GM12801 (cell line): Measurements from ENCODE around the gene ADARB1.

Source experiments
- TF ChIP-seq, protein P1 (sequence below): IDR thresholded peaks from one replicate; pipeline ENCODE4 v1.5.1; 2011; ENCODE audit warnings: control low read depth; ENCODE audit not compliant: insufficient read length; ENCODE audit errors: extremely low read depth

ADARB1 gene

DNA sequence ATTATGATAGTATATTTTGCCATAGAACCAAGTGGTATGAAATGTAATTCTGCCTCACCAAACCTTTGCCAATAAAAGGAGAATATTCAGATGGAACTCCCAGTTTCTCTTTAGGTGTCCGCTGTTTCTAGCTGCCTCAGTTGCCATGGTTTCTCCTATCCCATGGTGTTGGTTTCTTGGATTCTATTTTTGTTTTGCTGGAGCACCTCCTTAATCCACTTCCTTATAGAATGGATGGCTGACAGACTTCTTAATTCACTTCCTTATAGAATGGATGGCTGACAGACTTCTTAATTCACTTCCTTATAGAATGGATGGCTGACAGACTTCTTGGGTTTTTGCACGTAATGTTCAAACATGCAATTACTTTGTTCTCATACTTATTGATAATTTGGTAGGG, 43.7 kb downstream of the ADARB1 start:
- TF ChIP-seq, protein P1, sequence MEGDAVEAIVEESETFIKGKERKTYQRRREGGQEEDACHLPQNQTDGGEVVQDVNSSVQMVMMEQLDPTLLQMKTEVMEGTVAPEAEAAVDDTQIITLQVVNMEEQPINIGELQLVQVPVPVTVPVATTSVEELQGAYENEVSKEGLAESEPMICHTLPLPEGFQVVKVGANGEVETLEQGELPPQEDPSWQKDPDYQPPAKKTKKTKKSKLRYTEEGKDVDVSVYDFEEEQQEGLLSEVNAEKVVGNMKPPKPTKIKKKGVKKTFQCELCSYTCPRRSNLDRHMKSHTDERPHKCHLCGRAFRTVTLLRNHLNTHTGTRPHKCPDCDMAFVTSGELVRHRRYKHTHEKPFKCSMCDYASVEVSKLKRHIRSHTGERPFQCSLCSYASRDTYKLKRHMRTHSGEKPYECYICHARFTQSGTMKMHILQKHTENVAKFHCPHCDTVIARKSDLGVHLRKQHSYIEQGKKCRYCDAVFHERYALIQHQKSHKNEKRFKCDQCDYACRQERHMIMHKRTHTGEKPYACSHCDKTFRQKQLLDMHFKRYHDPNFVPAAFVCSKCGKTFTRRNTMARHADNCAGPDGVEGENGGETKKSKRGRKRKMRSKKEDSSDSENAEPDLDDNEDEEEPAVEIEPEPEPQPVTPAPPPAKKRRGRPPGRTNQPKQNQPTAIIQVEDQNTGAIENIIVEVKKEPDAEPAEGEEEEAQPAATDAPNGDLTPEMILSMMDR: no peak

DNA sequence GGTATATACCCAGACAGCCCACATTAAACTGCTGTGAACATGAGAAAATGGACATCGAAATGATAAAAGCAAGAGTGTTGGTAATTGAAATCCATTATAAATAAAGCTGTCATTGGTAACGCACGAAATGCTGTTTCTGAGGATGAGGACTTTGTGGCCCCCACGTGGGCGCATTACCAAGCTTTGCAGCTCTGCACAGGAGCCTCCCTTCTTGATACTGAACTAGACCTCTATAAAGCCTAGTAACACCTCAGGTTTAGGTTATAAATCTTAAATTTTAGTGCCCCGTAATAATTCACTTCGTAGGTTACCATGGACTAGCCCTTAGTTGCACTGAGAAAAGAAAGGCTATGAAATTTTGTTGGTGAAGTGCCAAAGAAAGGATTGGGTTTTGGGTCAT, 45.4 kb downstream of the ADARB1 start:
- TF ChIP-seq, protein P1: no peak

DNA sequence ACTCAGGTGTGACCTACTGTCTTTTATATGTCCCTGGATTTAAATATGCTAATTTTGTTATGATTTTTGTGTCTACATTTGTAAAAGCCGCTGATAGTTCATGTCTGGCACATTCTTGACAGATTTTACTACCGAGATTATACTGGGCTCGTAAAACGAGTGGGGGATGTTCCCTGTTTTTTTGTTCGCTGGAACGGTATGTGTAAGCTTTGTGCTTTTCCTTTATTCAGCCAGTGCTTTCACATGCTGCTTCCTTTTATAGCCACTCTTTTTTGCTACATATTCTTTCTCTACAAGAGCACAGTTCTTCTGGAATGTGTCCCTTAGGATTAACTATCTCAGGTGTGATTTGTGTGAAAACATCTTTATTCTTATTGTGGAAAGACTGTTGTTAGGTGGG, 46.6 kb downstream of the ADARB1 start:
- TF ChIP-seq, protein P1: no peak

GRCh38 chr21:45122030-45122429, 47.6 kb downstream of the ADARB1 start:
- TF ChIP-seq, protein P1: no peak

GRCh38 chr21:45122432-45123132, 48.2 kb downstream of the ADARB1 start:
- TF ChIP-seq, protein P1: no peak

DNA sequence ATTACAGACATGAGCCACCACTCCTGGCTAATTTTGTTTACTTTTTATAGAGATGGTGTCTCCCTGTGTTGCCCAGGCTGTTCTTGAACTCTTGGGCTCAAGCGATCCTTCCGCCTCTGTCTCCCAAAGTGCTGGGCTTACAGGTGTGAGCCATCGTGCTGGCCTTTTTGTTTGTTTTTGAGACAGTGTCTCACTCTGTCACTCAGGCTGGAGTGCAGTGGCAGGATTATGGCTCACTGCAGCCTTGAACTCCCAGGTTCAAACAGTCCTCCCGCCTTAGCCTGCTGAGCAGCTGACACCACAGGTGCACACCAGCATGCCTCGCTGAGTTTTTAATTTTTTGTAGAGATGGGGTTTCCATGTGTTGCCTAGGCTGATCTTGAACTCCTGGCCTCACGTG, 49.1 kb downstream of the ADARB1 start:
- TF ChIP-seq, protein P1: no peak

- TF ChIP-seq, protein P1: no peak
Measured at GRCh38 chr21:45124596-45124995, 50.2 kb downstream of the ADARB1 start.
